A549 (cell line): ENCODE results near the gene PFN1. TPM values are rescaled to one million over a fixed set of nuclear protein-coding genes. Genes with fewer than 3 reads are reported as not detected.

Source experiments
- ATAC-seq, 2 experiments: fragments of 200-7000 bp in 1 of 2; fragments of >200 bp in 1 of 2; cut with Nextera tagmentation in 1 of 2; cut with Tn5 transposase in 1 of 2; 3 replicates each; pipeline versions ENCODE4 v1.8.0 to v1.9.1; 2018 to 2020; ENCODE audit warnings: mild to moderate bottlenecking in 1 of 2, moderate library complexity in 1 of 2
- CTCF ChIA-PET: fragments of 300-600 bp; sonication (Branson Sonifier 250); formaldehyde crosslinking; extraction: SDS; loops from one replicate; lab custom pipeline; 2021; ENCODE audit warnings: antibody characterized with exemption, inconsistent platforms; lab: Yijun Ruan, JAX
- POLR2A ChIA-PET: fragments of 350-600 bp; formaldehyde crosslinking; extraction: SDS; loops from one replicate; lab custom pipeline; 2021; ENCODE audit warnings: antibody characterized with exemption, inconsistent platforms; lab: Yijun Ruan, JAX
- DNase-seq, 2 experiments: peaks; one replicate each; pipeline versions ENCODE4 v3.0.0 to v3.0.0-alpha.2; 2011 to 2016; ENCODE audit warnings: low read depth in 1 of 2, low spot score in 1 of 2
- FAIRE-seq: peaks from 2 replicates; lab custom pipeline; 2011; peaks lifted over from hg19 to GRCh38; lab: Jason Lieb, UNC
- H3K27ac ChIP-seq, 2 experiments: fragments of >200 bp; sonication (Bioruptor Twin); formaldehyde crosslinking; 3 replicates each; pipeline ENCODE4 v1.5.1; 2016 to 2017
- H3K4me1 ChIP-seq: fragments of >200 bp; sonication (Bioruptor Twin); formaldehyde crosslinking; 3 replicates; pipeline ENCODE4 v1.6.1; 2016
- H3K4me2 ChIP-seq: fragments of >200 bp; sonication (Bioruptor Twin); formaldehyde crosslinking; 3 replicates; pipeline ENCODE4 v1.6.1; 2016
- H3K4me3 ChIP-seq: fragments of >200 bp; sonication (Bioruptor Twin); formaldehyde crosslinking; 3 replicates; pipeline ENCODE4 v1.5.1; 2016
- H3K9me3 ChIP-seq: fragments of >200 bp; sonication (Bioruptor Twin); formaldehyde crosslinking; 3 replicates; pipeline ENCODE4 v1.6.1; 2016
- BCL3 ChIP-seq: fragments of >200 bp; sonication (Bioruptor Twin); formaldehyde crosslinking; IDR thresholded peaks from 3 replicates; pipeline ENCODE4 v1.6.1; 2016
- CBX2 ChIP-seq: fragments of 200-600 bp; sonication (generic); IDR thresholded peaks from 2 replicates; pipeline ENCODE4 v1.6.1; 2016; ENCODE audit warnings: low read depth, mild to moderate bottlenecking, borderline replicate concordance
- CEBPB ChIP-seq, 2 experiments: fragments of >200 bp in 1 of 2; sonication (Bioruptor Twin) in 1 of 2; formaldehyde crosslinking in 1 of 2; IDR thresholded peaks; 2 replicates each; pipeline ENCODE4 v1.6.1; 2012 to 2016
- CHD2 ChIP-seq: fragments of 150-350 bp; IDR thresholded peaks from 2 replicates; pipeline ENCODE4 v1.6.1; 2014; ENCODE audit warnings: low read length; ENCODE audit not compliant: partially characterized antibody
- CHD4 ChIP-seq: fragments of 200-600 bp; sonication (generic); IDR thresholded peaks from 2 replicates; pipeline ENCODE4 v1.6.1; 2016; ENCODE audit warnings: antibody characterized with exemption, mild to moderate bottlenecking, borderline replicate concordance
- E2F6 ChIP-seq: IDR thresholded peaks from 2 replicates; pipeline ENCODE4 v1.6.1; 2012; ENCODE audit warnings: low read depth, borderline replicate concordance
- EHF ChIP-seq: fragments of 250-450 bp; sonication (Bioruptor Pico); IDR thresholded peaks from 2 replicates; pipeline ENCODE4 v1.5.0; 2020; ENCODE audit warnings: mild to moderate bottlenecking
- EP300 ChIP-seq, 2 experiments: fragments of >200 bp; sonication (Bioruptor Twin); formaldehyde crosslinking; IDR thresholded peaks; 2 replicates in 1 of 2; 3 replicates in 1 of 2; pipeline ENCODE4 v1.6.1; 2016 to 2017
- FOSB ChIP-seq: fragments of 250-450 bp; sonication (Bioruptor Pico); IDR thresholded peaks from 2 replicates; pipeline ENCODE4 v1.5.0; 2020; ENCODE audit warnings: mild to moderate bottlenecking, moderate library complexity
- FOSL2 ChIP-seq, 2 experiments: fragments of 450-650 bp in 1 of 2; fragments of >200 bp in 1 of 2; sonication (Bioruptor Twin) in 1 of 2; formaldehyde crosslinking; IDR thresholded peaks; 2 replicates each; pipeline versions ENCODE4 v1.5.0 to v1.6.1; 2016 to 2020; ENCODE audit warnings: mild to moderate bottlenecking in 1 of 2, moderate library complexity in 1 of 2
- HDAC2 ChIP-seq: fragments of 200-600 bp; sonication (generic); IDR thresholded peaks from 2 replicates; pipeline ENCODE4 v1.6.1; 2016
- HES2 ChIP-seq: fragments of >200 bp; sonication (Bioruptor Twin); formaldehyde crosslinking; IDR thresholded peaks from 2 replicates; pipeline ENCODE4 v1.6.1; 2016
- HOXA7 ChIP-seq: fragments of 250-450 bp; sonication (Bioruptor Pico); IDR thresholded peaks from 2 replicates; pipeline ENCODE4 v1.5.0; 2020; ENCODE audit warnings: mild to moderate bottlenecking, moderate library complexity
- HOXB13 ChIP-seq: fragments of 250-450 bp; sonication (Bioruptor Pico); IDR thresholded peaks from 2 replicates; pipeline ENCODE4 v1.5.0; 2020; ENCODE audit warnings: low read depth, mild to moderate bottlenecking, moderate library complexity
- HOXB5 ChIP-seq: fragments of 250-450 bp; sonication (Bioruptor Pico); IDR thresholded peaks from 2 replicates; pipeline ENCODE4 v1.5.0; 2020; ENCODE audit warnings: mild to moderate bottlenecking, moderate library complexity
- JUN ChIP-seq, 2 experiments: fragments of >200 bp; sonication (Bioruptor Twin); formaldehyde crosslinking; IDR thresholded peaks; 2 replicates in 1 of 2; 3 replicates in 1 of 2; pipeline ENCODE4 v1.6.1; 2016 to 2017
- JUNB ChIP-seq: fragments of >200 bp; sonication (Bioruptor Twin); formaldehyde crosslinking; IDR thresholded peaks from 2 replicates; pipeline ENCODE4 v1.6.1; 2016
- KDM1A ChIP-seq: fragments of 200-600 bp; sonication (generic); IDR thresholded peaks from 2 replicates; pipeline ENCODE4 v1.6.1; 2016; ENCODE audit warnings: low read depth, mild to moderate bottlenecking
- KDM5A ChIP-seq: fragments of 200-600 bp; sonication (generic); IDR thresholded peaks from 2 replicates; pipeline ENCODE4 v1.6.1; 2016; ENCODE audit warnings: antibody characterized with exemption, mild to moderate bottlenecking
- MAX ChIP-seq: IDR thresholded peaks from 2 replicates; pipeline ENCODE4 v1.6.1; 2012
- PBX3 ChIP-seq: IDR thresholded peaks from 2 replicates; pipeline ENCODE4 v1.6.1; 2012
- PHF8 ChIP-seq: fragments of 200-600 bp; sonication (generic); IDR thresholded peaks from 2 replicates; pipeline ENCODE4 v1.6.1; 2016; ENCODE audit warnings: low read depth, mild to moderate bottlenecking, antibody characterized with exemption, moderate library complexity, borderline replicate concordance
- POLR2A ChIP-seq: IDR thresholded peaks from 2 replicates; pipeline ENCODE4 v1.6.1; 2012; ENCODE audit warnings: mild to moderate bottlenecking, low read length
- POLR2AphosphoS2 ChIP-seq: conservative IDR thresholded peaks from 2 replicates; pipeline ENCODE4 v1.6.1; 2012; ENCODE audit warnings: low read length, improper control_type of control experiment, inconsistent platforms
- RARB ChIP-seq: fragments of 250-450 bp; sonication (Bioruptor Pico); IDR thresholded peaks from 2 replicates; pipeline ENCODE4 v1.8.0; 2021; ENCODE audit warnings: mild to moderate bottlenecking, moderate library complexity
- RFX5 ChIP-seq: fragments of 450-650 bp; IDR thresholded peaks from 2 replicates; pipeline ENCODE4 v1.7.1; 2014; ENCODE audit warnings: antibody characterized with exemption, mild to moderate bottlenecking, moderate library complexity
- SMC3 ChIP-seq: fragments of >200 bp; sonication (Bioruptor Twin); formaldehyde crosslinking; IDR thresholded peaks from 3 replicates; pipeline ENCODE4 v1.6.1; 2018; ENCODE audit warnings: inconsistent platforms
- TFCP2L1 ChIP-seq: fragments of 250-450 bp; sonication (Bioruptor Pico); IDR thresholded peaks from 2 replicates; pipeline ENCODE4 v1.5.0; 2021; ENCODE audit warnings: mild to moderate bottlenecking
- USF2 ChIP-seq: fragments of 450-650 bp; IDR thresholded peaks from 2 replicates; pipeline ENCODE4 v1.6.1; 2014; ENCODE audit warnings: antibody characterized with exemption
- ZC3H11A ChIP-seq: fragments of 450-650 bp; IDR thresholded peaks from 2 replicates; pipeline ENCODE4 v1.6.1; 2014; ENCODE audit warnings: antibody characterized with exemption, mild to moderate bottlenecking
- ZFP36 ChIP-seq: fragments of 450-650 bp; IDR thresholded peaks from 2 replicates; pipeline ENCODE4 v1.6.1; 2014; ENCODE audit warnings: borderline replicate concordance; ENCODE audit not compliant: partially characterized antibody
- ZNF302 ChIP-seq: fragments of 250-450 bp; sonication (Bioruptor Pico); IDR thresholded peaks from 2 replicates; pipeline ENCODE4 v1.9.0; 2021; ENCODE audit warnings: inconsistent platforms, mild to moderate bottlenecking, moderate library complexity
- WGBS: methylation state at CpG from one replicate; pipeline ENCODE4 v1.1.6; 2017; ENCODE audit errors: missing lambda C conversion rate; 5-methylcytosine and 5-hydroxymethylcytosine counted together
- polyA plus RNA-seq, 4 experiments: library from polyadenylated mRNA; depleted of rRNA in 3 of 4; stranded (reverse); fragments of >200 nt; fragmentation: RNase III in 1 of 4; extraction: RNeasy Plus Mini Kit Qiagen cat#74134 plus additional on column Dnase treatment in 1 of 4; gene quantifications; 2 replicates in 3 of 4; 3 replicates in 1 of 4; pipeline ENCODE4 v1.2.3, GENCODE V29; 2011 to 2017

The PFN1 gene
- polyA plus RNA-seq, 2 of the 4 experiments (the other 2 are of a cell fraction) = 1,732 to 3,230 TPM

GRCh38 chr17:4950746-4951204 lies 2.4 kb upstream of the PFN1 start, which contains the start of gene ENO3:
TSS of gene ENO3 (plus strand) at chr17:4951119. CDS start at chr17:4951830, 711 bp downstream.
- Histone ChIP-seq H3K4me2 (peak within 1 kb of the TSS; percentile 99), H3K9me3 (no peaks in the 10 kb centered on the region), H3K4me1 (peaks cover 35% of the 10 kb centered on the region), H3K4me3 (peak within 1 kb of the TSS; percentile 98), H3K27ac (peak within 1 kb of the TSS; percentile 99)
- ChIA-PET POLR2A (interaction anchor here (4.4 to 4.9 kb wide), 2 partner anchors 11 to 15 kb away, joined by 68 to 78 read pairs; partner anchors contain the start of genes RNF167, SLC25A11 and SPAG7), CTCF (interaction anchor here (1.1 to 7.1 kb wide), 6 partner anchors 14 to 42 kb away, joined by 4 to 63 read pairs (median 7); partner anchors contain the start of genes CAMTA2 and SPAG7)
- FAIRE-seq = no peak
- WGBS = 11% methylated on average over 7 of the region's 7 CpGs
- TF ChIP-seq CEBPB (IDR thresholded peaks at IDR 0.05) (peak in 1 of 2 experiments; percentile 7; a peak in 1 of 4 replicates), MAX (peak; percentile 57), POLR2A (peak; percentile 69), EP300 (IDR thresholded peaks at IDR 0.05) (0 out of 5 replicates have a peak, but pooled peaks of 1 of the 2 experiments have one; percentile 11), FOSB (CRISPR knock-in tag) (no peak), KDM1A (no peak)
- peak in 1 of 2 experiments; percentile 40 for DNase-seq
- no peak for ATAC-seq

- peak; percentile 36 to 39 for ATAC-seq
- CTCF ChIA-PET = interaction anchor here (1.1 to 7.1 kb wide), 5 partner anchors 15 to 41 kb away, joined by 3 to 63 read pairs (median 7); partner anchors contain the start of gene SPAG7
- POLR2A ChIA-PET = interaction anchor here (4.4 to 4.9 kb wide), 2 partner anchors 10 to 16 kb away, joined by 68 to 78 read pairs; partner anchors contain the start of genes RNF167, SLC25A11 and SPAG7
- H3K9me3 ChIP-seq = no peaks in the 10 kb centered on the region
- H3K4me2 ChIP-seq = peak overlapping the region; percentile 99
- H3K4me1 ChIP-seq = peaks cover 41% of the 10 kb centered on the region
- no peak for FAIRE-seq
- peak; percentile 36 to 57 for DNase-seq
- WGBS = 1% methylated on average over 32 of the region's 52 CpGs
- peak overlapping the region; percentile 98 for H3K4me3 ChIP-seq
- peak overlapping the region; percentile 99 for H3K27ac ChIP-seq
- TF ChIP-seq HDAC2 (no peak), HOXB5 (no peak), RARB (CRISPR knock-in tag) (no peak), JUN (IDR thresholded peaks at IDR 0.05) (peak; percentile 64 to 95; a peak in 3 of 5 replicates), USF2 (no peak), ZFP36 (no peak), SMC3 (peak; percentile 3; the same call in 1 of the 3 replicates), BCL3 (no peak; the same call in 2 of the 3 replicates), CHD4 (no peak), RFX5 (no peak), EHF (CRISPR knock-in tag) (no peak), ZNF302 (CRISPR knock-in tag) (no peak), ZC3H11A (no peak), CEBPB (IDR thresholded peaks at IDR 0.05) (no peak), CHD2 (no peak), PHF8 (peak; percentile 12; the same call in 1 of the 2 replicates), HES2 (no peak), FOSL2 (IDR thresholded peaks at IDR 0.05) (peak; percentile 69), FOSL2 (CRISPR knock-in tag; IDR thresholded peaks at IDR 0.05) (peak; percentile 64), MAX (0 out of 2 replicates have a peak, but pooled peaks have one; percentile 12), POLR2AphosphoS2 (no peak), HOXA7 (CRISPR knock-in tag) (no peak), TFCP2L1 (0 out of 2 replicates have a peak, but pooled peaks have one; percentile 62), CBX2 (no peak), PBX3 (peak; percentile 58; the same call in 1 of the 2 replicates), POLR2A (peak; percentile 31), KDM5A (no peak), E2F6 (no peak), JUNB (peak; percentile 49), HOXB13 (CRISPR knock-in tag) (no peak)
Observed at GRCh38 chr17:4950075-4950745, 1.9 kb upstream of the PFN1 start.
